D721Med (cell line): ENCODE results near the gene FKBP1A.

Source experiments
- DNase-seq: peaks from one replicate; pipeline ENCODE4 v3.0.0; 2011; ENCODE audit warnings: low spot score; ENCODE audit not compliant: insufficient read length
- FAIRE-seq: peaks from 2 replicates; lab custom pipeline; 2011; peaks lifted over from hg19 to GRCh38; lab: Jason Lieb, UNC
- CTCF ChIP-seq: IDR thresholded peaks from 2 replicates; pipeline ENCODE4 v1.5.1; 2012; ENCODE audit warnings: mild to moderate bottlenecking, control low read depth; ENCODE audit not compliant: insufficient read depth; ENCODE audit errors: missing control alignments

FKBP1A gene

GRCh38 chr20:1435337-1435699, 42.5 kb upstream of the FKBP1A start:
- FAIRE-seq = no peak
- DNase-seq = no peak
- TF ChIP-seq CTCF = no peak

GRCh38 chr20:1434571-1435336, 41.9 kb upstream of the FKBP1A start:
- DNase-seq (no peak), FAIRE-seq (no peak)
- TF ChIP-seq CTCF = no peak

GRCh38 chr20:1431158-1431557, 38.3 kb upstream of the FKBP1A start:
- no peak for FAIRE-seq
- DNase-seq = no peak
- no peak for TF ChIP-seq CTCF

GRCh38 chr20:1430004-1430451, 37.2 kb upstream of the FKBP1A start:
- FAIRE-seq (no peak), DNase-seq (no peak)
- TF ChIP-seq CTCF = no peak

DNA sequence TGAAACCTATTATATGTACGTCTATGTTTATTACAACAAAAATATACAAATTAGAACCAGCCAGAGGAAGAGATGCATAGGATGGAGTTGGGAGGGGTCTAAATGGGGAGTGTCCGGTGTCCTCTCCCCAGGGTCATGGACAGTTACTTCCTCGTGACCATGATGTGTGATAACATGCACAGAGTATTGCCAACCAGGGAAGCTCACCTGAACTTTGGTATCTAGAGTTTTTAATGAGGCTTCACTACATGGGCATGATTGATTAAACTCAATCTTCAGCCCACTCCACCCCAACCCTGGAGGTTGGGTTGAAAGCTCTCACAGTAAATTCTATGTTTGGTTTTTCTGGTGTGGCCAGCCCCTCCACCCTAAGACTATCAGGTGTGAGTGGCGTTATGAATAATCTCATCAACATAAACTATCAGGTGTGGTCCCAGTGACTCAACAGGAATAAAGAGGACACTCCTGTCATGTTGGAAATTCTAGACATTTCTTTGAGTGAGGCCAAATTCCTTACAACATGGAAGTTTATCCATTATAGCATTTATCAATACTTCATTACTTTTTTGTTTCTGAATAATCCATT, 36.4 kb upstream of the FKBP1A start:
- no peak for TF ChIP-seq CTCF
- DNase-seq = no peak
- no peak for FAIRE-seq

DNA sequence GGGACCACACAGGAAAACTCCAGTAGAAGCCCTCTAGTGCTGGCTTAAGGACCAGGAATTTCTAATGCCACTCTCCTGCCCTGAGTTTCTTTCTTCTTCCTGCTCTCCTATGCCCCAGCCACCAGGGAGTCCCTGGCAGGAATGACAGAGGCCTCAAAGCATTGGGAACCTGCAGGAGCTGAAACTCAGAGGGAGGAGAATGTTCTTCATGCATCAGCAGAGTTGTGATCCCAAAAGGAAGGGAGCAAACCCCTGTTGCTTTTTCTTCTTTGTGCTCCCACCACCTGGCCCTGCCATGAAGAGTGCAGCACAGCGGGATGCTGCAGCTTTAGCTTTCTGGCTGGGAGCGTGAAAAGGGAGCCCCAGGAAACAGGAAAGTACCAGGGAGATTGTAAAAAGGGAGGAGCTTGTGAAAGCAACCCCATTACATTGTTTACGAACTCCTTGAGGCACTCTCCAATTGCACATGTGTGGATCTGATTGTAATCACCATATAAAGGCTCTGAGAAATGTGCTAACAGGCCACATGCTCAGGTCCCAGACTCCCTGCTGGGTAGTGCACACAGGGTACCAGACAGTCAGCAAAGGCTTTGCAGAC, 34.7 kb upstream of the FKBP1A start:
- DNase-seq (no peak), FAIRE-seq (no peak)

More for the DNA sequence above, 34.7 kb upstream of the FKBP1A start:
- no peak for TF ChIP-seq CTCF
